ENCODE data around the gene TMEM130. TPM values are rescaled to one million over a fixed set of nuclear protein-coding genes. Genes with fewer than 3 reads are reported as not detected.
"Not testable (repeated sequence)": the region's sequence is repeated elsewhere in the genome, so short reads cannot be mapped to it uniquely, and the experiment has no call there.

The TMEM130 gene
- polyA plus RNA-seq, 1 donor from 2014 or later: 12.3 TPM

DNA sequence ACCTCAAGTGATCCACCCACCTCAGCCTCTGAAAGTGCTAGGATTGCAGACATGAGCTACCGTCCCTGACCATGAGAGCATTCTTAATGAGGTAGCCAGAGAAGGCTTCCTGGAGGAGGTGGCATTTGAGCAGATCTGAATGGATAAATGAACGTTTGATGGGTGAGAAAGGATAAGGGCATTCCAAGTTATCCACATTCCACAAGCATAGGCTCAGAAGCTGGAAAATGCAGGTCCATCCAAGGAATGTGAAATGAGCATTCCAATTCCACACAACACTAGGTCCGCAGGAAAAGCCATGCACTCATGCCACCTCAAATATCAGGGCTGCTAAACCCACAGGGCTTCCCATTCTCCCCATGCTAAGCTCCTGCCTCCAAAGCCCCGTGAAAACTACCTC is 17.0 kb downstream of the TMEM130 start:
- Histone ChIP-seq H3F3A (ENCODE audit: insufficient read depth, low read length, poor library complexity, severe bottlenecking) (no peaks in the 10 kb centered on the region), H3K4me3 (ENCODE audit: low read length) (no peak overlapping the region), H3K9me3 (ENCODE audit: low read length) (peaks cover 6% of the 10 kb centered on the region), H3K9me2 (ENCODE audit: insufficient read depth, low read length) (no peaks in the 10 kb centered on the region), H3K4me2 (ENCODE audit: low read length) (no peak overlapping the region), H3K79me2 (replicated peaks; ENCODE audit: insufficient read depth, low read length) (no peaks in the 10 kb centered on the region), H3K36me3 (ENCODE audit: insufficient read depth, low read length) (peaks cover 20% of the 10 kb centered on the region), H3K9ac (ENCODE audit: low read length) (no peak overlapping the region), H3K27me3 (ENCODE audit: insufficient read depth, low read depth, low read length) (no peaks in the 10 kb centered on the region), H3K27ac (ENCODE audit: low read length) (no peak overlapping the region), H2AFZ (ENCODE audit: low read depth, low read length) (no peak overlapping the region), H4K20me1 (ENCODE audit: insufficient read depth) (no peaks in the 10 kb centered on the region)
- TF ChIP-seq EZH2 (IDR thresholded peaks at IDR 0.05; ENCODE audit: borderline replicate concordance, insufficient read depth, low read length, poor library complexity, severe bottlenecking): no peak
- no peak for TF ChIP-seq SMC3 (conservative IDR thresholded peaks at IDR 0.05; ENCODE audit: poor library complexity)
- no peak for TF ChIP-seq RAD21 (conservative IDR thresholded peaks at IDR 0.05)
- no peak for TF ChIP-seq TAF1 (IDR thresholded peaks at IDR 0.05; ENCODE audit: low read depth)
- TF ChIP-seq, protein P1, sequence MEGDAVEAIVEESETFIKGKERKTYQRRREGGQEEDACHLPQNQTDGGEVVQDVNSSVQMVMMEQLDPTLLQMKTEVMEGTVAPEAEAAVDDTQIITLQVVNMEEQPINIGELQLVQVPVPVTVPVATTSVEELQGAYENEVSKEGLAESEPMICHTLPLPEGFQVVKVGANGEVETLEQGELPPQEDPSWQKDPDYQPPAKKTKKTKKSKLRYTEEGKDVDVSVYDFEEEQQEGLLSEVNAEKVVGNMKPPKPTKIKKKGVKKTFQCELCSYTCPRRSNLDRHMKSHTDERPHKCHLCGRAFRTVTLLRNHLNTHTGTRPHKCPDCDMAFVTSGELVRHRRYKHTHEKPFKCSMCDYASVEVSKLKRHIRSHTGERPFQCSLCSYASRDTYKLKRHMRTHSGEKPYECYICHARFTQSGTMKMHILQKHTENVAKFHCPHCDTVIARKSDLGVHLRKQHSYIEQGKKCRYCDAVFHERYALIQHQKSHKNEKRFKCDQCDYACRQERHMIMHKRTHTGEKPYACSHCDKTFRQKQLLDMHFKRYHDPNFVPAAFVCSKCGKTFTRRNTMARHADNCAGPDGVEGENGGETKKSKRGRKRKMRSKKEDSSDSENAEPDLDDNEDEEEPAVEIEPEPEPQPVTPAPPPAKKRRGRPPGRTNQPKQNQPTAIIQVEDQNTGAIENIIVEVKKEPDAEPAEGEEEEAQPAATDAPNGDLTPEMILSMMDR (IDR thresholded peaks at IDR 0.05; ENCODE audit: poor library complexity, severe bottlenecking): no peak
- TF ChIP-seq REST (IDR thresholded peaks at IDR 0.05; ENCODE audit: borderline replicate concordance): no peak
- no peak for TF ChIP-seq POLR2AphosphoS5 (IDR thresholded peaks at IDR 0.05)
- TF ChIP-seq EP300 (conservative IDR thresholded peaks at IDR 0.05; ENCODE audit: poor library complexity, severe bottlenecking): no peak
- no peak for TF ChIP-seq MXI1 (conservative IDR thresholded peaks at IDR 0.05; ENCODE audit: poor library complexity, severe bottlenecking)

GRCh38 chr7:98848918-98849317 is 20.9 kb downstream of the TMEM130 start:
- Histone ChIP-seq H3K9ac (ENCODE audit: low read length) (no peak overlapping the region), H3K27me3 (ENCODE audit: insufficient read depth, low read depth, low read length) (no peaks in the 10 kb centered on the region), H3K79me2 (replicated peaks; ENCODE audit: insufficient read depth, low read length) (no peaks in the 10 kb centered on the region), H3K4me2 (ENCODE audit: low read length) (no peak overlapping the region), H2AFZ (ENCODE audit: low read depth, low read length) (no peak overlapping the region), H3K4me3 (ENCODE audit: low read length) (no peak overlapping the region), H3F3A (ENCODE audit: insufficient read depth, low read length, poor library complexity, severe bottlenecking) (no peaks in the 10 kb centered on the region), H3K9me2 (ENCODE audit: insufficient read depth, low read length) (no peaks in the 10 kb centered on the region), H3K9me3 (ENCODE audit: low read length) (peaks cover 10% of the 10 kb centered on the region), H4K20me1 (ENCODE audit: insufficient read depth) (no peaks in the 10 kb centered on the region), H3K36me3 (ENCODE audit: insufficient read depth, low read length) (peaks cover 24% of the 10 kb centered on the region), H3K27ac (ENCODE audit: low read length) (no peak overlapping the region)
- TF ChIP-seq EP300 (conservative IDR thresholded peaks at IDR 0.05; ENCODE audit: poor library complexity, severe bottlenecking) (no peak), EZH2 (IDR thresholded peaks at IDR 0.05; ENCODE audit: borderline replicate concordance, insufficient read depth, low read length, poor library complexity, severe bottlenecking) (no peak), REST (IDR thresholded peaks at IDR 0.05; ENCODE audit: borderline replicate concordance) (no peak), MXI1 (conservative IDR thresholded peaks at IDR 0.05; ENCODE audit: poor library complexity, severe bottlenecking) (no peak), TAF1 (IDR thresholded peaks at IDR 0.05; ENCODE audit: low read depth) (no peak), RAD21 (conservative IDR thresholded peaks at IDR 0.05) (no peak), SMC3 (conservative IDR thresholded peaks at IDR 0.05; ENCODE audit: poor library complexity) (no peak), POLR2AphosphoS5 (IDR thresholded peaks at IDR 0.05) (no peak)
- TF ChIP-seq, protein P1 (IDR thresholded peaks at IDR 0.05; ENCODE audit: poor library complexity, severe bottlenecking): no peak

DNA sequence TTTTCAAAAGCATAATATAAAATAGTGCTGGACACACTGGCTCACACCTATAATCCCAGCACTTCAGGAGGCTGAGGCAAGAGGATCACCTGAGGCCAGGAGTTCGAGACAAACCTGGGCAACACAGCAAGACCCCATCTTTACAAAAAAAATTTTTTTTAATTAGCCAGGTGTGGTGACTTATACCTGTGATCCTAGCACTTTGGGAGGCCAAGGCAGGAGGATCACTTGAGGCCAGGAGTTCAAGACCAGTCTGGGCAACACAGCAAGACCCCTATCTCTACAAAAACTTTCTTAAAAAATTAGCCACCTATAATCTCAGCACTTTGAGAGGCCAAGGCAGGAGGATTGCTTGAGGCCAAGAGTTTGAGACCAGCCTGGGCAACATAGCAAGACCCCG is 27.3 kb downstream of the TMEM130 start:
- not testable (repeated sequence) for H3K36me3 ChIP-seq (ENCODE audit: insufficient read depth, low read length); H3K27ac ChIP-seq (ENCODE audit: low read length); H3K27me3 ChIP-seq (ENCODE audit: insufficient read depth, low read depth, low read length); H3K9ac ChIP-seq (ENCODE audit: low read length); H2AFZ ChIP-seq (ENCODE audit: low read depth, low read length); H4K20me1 ChIP-seq (ENCODE audit: insufficient read depth); H3K9me3 ChIP-seq (ENCODE audit: low read length); H3K9me2 ChIP-seq (ENCODE audit: insufficient read depth, low read length); H3F3A ChIP-seq (ENCODE audit: insufficient read depth, low read length, poor library complexity, severe bottlenecking); H3K79me2 ChIP-seq (replicated peaks; ENCODE audit: insufficient read depth, low read length); H3K4me2 ChIP-seq (ENCODE audit: low read length); H3K4me3 ChIP-seq (ENCODE audit: low read length)

Measured in neural cell (in vitro differentiated cells).